COLO829 (cell line): ENCODE data around the gene FAM228B.
"Not testable (repeated sequence)": the region's sequence is repeated elsewhere in the genome, so short reads cannot be mapped to it uniquely, and the experiment has no call there.

Experiments
- DNase-seq: peaks from one replicate; pipeline ENCODE4 v3.0.0; 2012; ENCODE audit warnings: low spot score

FAM228B gene

DNA sequence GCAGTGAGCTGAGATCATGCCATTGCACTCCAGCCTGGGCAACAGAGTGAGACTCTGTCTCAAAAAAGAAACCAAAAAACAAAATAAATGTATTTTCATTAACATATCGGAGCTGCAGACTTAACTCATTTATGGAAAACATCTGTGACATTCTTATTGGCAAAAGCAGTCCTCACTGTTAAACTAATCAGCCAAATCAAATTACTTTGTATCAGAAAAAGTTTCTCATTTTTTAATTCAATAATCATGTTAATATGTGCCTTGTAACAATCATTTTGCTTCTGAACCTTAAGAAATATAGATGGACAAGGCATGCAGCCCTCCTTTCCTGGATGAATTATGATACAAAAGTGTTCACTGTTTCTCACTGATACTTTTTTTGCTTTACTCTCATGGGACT is 20.6 kb upstream of the FAM228B start:
- no peak for DNase-seq

- DNase-seq, result no peak
These were observed 19.1 kb upstream of the FAM228B start for GRCh38 chr2:24104110-24104650.

GRCh38 chr2:24104906-24105305 is 18.4 kb upstream of the FAM228B start:
- DNase-seq, result no peak

GRCh38 chr2:24105816-24106215 is 17.5 kb upstream of the FAM228B start:
- DNase-seq, result no peak

- no peak for DNase-seq
These were observed 16.5 kb upstream of the FAM228B start for GRCh38 chr2:24106786-24107185.

GRCh38 chr2:24107336-24107735 is 15.9 kb upstream of the FAM228B start:
- no peak for DNase-seq

DNA sequence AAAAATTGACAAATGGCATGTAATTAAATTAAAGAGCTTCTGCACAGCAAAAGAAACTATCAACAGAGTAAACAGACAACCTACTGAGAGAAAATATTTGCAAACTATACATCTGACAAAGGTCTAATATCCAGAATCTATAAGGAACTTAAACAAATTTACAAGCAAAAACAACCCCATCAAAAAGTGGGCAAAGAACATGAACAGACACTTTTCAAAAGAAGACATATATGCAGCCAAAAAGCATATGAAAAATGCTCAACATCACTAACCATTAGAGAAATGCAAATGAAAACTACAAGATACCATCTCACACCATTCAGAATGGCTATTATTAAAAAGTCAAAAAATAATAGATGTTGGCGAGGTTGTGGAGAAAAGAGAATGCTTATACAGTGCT is 13.8 kb upstream of the FAM228B start:
- DNase-seq, result not testable (repeated sequence)

GRCh38 chr2:24110660-24111303 is 12.5 kb upstream of the FAM228B start:
- no peak for DNase-seq

- no peak for DNase-seq
These were observed 11.8 kb upstream of the FAM228B start for GRCh38 chr2:24111407-24111901.

- DNase-seq, result no peak
These were observed 8.2 kb upstream of the FAM228B start for GRCh38 chr2:24115057-24115456.

GRCh38 chr2:24117902-24118301 is 5.4 kb upstream of the FAM228B start:
- no peak for DNase-seq

- no peak for DNase-seq
These were observed 2.2 kb upstream of the FAM228B start for GRCh38 chr2:24121066-24121465.

GRCh38 chr2:24121469-24121868 is 1.8 kb upstream of the FAM228B start:
- DNase-seq, result no peak

DNA sequence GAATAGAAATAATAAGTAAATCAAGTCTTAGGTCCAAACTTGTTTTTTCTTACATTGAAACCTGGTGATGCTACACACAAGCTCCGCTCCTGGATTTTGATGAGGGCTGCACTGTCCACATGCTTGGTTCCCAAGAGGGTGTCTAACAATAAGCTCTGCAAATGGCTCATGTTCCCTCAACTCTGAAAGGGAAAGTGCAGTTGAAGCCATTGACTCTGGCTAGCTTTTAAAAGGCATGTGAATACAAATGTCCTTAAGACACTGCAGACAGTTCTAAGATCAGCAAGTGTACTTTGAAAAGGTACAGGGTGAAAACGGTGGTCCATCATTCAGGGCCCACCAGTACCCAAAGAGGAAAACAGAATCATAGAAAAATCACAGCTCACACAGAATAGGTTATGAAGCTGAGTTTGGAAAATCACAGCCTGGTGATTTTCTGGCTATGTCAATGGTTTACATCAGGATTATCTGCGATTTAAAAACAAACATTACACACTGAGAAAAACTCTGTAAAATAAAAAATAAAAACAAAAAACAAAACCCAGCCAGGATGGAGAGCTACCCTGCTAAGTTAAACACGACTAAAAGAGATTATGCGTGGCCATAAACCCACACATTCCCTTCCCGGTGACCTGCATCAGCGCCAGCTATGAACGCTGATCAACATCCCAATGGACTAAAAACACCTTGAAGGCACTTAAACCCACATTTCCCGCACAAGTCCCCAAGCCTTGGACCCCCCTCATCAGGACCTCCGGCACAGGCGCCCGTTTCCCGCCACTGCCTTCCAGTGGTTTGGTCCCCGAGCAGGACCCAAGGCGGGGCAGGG is 689 bp upstream of the FAM228B start:
- no peak for DNase-seq

- DNase-seq, result no peak
These were observed 782 bp downstream of the FAM228B start for GRCh38 chr2:24123922-24124580.

- no peak for DNase-seq
These were observed 2.7 kb downstream of the FAM228B start for GRCh38 chr2:24125956-24126355.

GRCh38 chr2:24132543-24132942 is 9.3 kb downstream of the FAM228B start:
- DNase-seq, result no peak

DNA sequence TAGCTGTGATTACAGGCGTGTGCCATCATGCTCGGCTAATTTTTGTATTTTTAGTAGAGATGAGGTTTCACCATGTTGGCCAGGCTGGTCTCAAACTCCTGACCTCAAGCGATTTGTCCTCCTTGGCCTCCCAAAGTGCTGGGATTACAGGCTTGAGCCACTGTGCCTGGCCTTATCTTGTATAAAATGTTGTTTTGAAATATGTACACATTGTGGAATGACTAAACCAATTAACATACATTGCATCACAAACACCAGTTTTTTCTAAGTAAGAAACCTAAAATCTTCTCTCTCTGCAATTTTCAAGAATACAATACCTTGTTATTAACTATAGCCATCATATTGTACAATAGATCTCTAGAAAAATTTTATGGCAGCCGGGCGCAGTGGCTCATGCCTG is 17.0 kb downstream of the FAM228B start:
- DNase-seq, result not testable (repeated sequence)

- no peak for DNase-seq
These were observed 24.1 kb downstream of the FAM228B start for GRCh38 chr2:24147364-24147763.

DNA sequence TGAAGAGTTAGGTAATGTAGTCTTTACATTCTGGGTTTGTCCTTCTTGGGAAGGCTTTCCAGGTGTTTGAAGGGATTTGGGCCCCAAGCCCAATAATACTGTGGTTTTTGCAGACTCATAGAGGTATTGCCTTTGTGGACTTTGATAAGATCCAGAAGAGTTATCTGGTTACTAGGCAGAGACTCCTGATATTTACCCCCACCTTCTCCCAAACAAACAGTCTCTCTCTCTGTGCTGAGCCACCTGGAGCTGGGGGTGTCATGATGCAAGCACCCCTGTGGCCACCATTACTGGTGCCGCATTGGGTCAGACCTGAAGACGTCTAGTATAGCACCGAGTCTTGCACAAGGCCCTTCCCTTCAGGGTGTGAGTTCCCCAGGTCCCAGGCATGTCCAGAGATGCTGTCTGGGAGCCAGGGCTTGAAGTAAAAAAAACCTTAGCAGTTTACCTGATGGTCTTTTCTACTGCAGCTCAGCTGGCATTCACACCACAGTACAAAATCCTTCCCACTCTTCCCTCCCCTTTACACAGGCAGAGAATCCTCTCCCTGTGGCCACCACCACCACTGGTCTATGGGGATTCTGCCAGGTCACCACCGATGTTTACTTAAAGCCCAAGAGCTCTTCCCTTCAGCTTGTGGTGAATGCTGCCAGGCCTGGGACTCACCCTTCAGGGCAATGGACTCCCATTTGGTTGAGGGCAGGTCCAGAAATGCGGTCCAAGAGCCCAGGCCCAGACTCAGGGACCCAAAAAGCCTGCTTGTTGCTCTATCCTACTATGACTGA is 29.3 kb downstream of the FAM228B start:
- no peak for DNase-seq

GRCh38 chr2:24153478-24153877 is 30.2 kb downstream of the FAM228B start:
- DNase-seq, result no peak

DNA sequence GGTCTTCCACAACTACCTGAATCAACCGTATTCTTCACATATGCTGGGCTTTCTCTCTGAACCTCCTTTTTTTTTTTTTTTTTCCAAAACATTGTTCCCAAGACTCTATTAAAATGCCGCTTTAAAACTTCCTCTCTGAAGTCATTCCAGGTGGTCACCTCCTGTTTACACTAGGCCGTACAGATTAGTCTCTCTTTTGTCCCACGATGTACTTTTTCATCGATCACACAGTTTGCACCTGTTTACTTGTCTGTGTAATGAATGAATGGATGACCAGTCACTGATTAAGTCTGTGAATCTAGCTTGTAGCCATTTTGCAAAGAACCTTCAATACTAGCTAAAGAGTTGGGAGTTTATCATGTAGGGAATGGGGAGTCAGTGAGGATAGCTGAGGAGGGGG is 34.9 kb downstream of the FAM228B start:
- DNase-seq, result no peak
